ENCODE measurements around the gene WDR20.
"Not testable (repeated sequence)": the region's sequence is repeated elsewhere in the genome, so short reads cannot be mapped to it uniquely, and the experiment has no call there.

WDR20 gene

DNA sequence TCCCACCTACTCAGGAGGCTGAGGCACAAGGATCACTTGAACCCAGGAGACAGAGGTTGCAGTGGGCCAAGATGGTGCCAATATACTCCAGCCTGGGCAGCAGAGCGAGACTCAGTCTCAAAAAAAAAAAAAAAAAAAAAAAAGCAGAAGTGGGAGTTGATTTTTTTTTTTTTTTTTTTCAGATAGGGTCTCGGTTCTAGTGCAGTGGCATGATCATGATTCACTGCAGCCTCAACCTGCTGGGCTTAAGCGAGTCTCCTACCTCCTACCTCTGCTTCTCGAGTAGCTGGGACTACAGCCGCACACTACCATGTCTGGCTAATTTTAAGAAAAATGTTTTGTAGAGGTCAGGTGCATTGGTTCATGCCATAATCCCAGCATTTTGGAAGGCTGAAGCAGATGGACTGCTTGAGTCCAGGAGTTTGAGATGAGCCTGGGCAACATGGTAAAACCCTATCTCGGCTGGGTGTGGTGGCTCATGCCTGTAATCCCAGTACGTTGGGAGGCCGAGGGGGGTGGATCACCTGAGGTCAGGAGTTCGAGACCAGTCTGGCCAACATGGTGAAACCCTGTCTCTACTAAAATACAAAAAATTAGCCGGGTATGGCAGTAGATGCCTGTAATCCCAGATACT lies 36.5 kb upstream of the WDR20 start:
- no peak overlapping the region for H3K4me2 ChIP-seq

DNA sequence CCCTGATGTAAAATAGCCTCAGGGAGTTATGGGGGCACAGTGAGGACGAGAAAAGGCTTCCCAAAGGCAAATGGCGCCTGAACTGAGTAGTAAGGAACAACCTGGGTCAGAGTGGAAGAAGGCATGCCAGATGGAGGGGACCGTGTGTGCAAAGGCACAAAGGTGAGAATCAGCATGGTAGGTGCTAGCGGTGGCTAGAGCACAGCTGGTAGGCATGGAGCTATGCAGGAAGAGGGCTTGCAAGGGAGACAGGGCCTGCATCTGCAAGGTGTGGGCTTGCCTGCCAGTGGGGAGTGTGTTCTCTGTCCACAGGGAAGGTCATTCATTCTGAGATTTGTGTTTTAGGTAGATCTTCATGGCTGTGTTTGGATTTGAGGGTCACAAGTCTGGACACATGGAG lies 34.3 kb upstream of the WDR20 start:
- Histone ChIP-seq H3K4me1 (ENCODE audit: low read depth, poor library complexity, severe bottlenecking) (no peaks in the 10 kb centered on the region), H3K27ac (no peak overlapping the region), H3K4me3 (IDR thresholded peaks at IDR 0.05; ENCODE audit: insufficient read depth, low read depth, low read length) (no peak overlapping the region), H3K27me3 (ENCODE audit: insufficient read depth, low read depth) (no peaks in the 10 kb centered on the region), H2AFZ (ENCODE audit: low read depth) (no peak overlapping the region), H3K4me2 (no peak overlapping the region), H3K79me2 (ENCODE audit: insufficient read depth, low read depth) (no peaks in the 10 kb centered on the region), H4K20me1 (ENCODE audit: insufficient read depth) (no peaks in the 10 kb centered on the region), H3K36me3 (ENCODE audit: insufficient read depth) (no peaks in the 10 kb centered on the region), H3K9ac (no peak overlapping the region)
- TF ChIP-seq, protein P1, sequence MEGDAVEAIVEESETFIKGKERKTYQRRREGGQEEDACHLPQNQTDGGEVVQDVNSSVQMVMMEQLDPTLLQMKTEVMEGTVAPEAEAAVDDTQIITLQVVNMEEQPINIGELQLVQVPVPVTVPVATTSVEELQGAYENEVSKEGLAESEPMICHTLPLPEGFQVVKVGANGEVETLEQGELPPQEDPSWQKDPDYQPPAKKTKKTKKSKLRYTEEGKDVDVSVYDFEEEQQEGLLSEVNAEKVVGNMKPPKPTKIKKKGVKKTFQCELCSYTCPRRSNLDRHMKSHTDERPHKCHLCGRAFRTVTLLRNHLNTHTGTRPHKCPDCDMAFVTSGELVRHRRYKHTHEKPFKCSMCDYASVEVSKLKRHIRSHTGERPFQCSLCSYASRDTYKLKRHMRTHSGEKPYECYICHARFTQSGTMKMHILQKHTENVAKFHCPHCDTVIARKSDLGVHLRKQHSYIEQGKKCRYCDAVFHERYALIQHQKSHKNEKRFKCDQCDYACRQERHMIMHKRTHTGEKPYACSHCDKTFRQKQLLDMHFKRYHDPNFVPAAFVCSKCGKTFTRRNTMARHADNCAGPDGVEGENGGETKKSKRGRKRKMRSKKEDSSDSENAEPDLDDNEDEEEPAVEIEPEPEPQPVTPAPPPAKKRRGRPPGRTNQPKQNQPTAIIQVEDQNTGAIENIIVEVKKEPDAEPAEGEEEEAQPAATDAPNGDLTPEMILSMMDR (conservative IDR thresholded peaks at IDR 0.05; ENCODE audit: low read depth, low read length) = no peak

More for the DNA sequence above, 36.5 kb upstream of the WDR20 start:
- no peak overlapping the region for H3K27ac ChIP-seq
- H2AFZ ChIP-seq (ENCODE audit: low read depth) = no peak overlapping the region
- H4K20me1 ChIP-seq (ENCODE audit: insufficient read depth) = no peaks in the 10 kb centered on the region
- no peaks in the 10 kb centered on the region for H3K79me2 ChIP-seq (ENCODE audit: insufficient read depth, low read depth)
- TF ChIP-seq, protein P1 (conservative IDR thresholded peaks at IDR 0.05; ENCODE audit: low read depth, low read length) = no peak
- no peak overlapping the region for H3K4me3 ChIP-seq (IDR thresholded peaks at IDR 0.05; ENCODE audit: insufficient read depth, low read depth, low read length)
- H3K9ac ChIP-seq = no peak overlapping the region
- no peaks in the 10 kb centered on the region for H3K36me3 ChIP-seq (ENCODE audit: insufficient read depth)
- H3K27me3 ChIP-seq (ENCODE audit: insufficient read depth, low read depth) = no peaks in the 10 kb centered on the region
- H3K4me1 ChIP-seq (ENCODE audit: low read depth, poor library complexity, severe bottlenecking) = no peaks in the 10 kb centered on the region

DNA sequence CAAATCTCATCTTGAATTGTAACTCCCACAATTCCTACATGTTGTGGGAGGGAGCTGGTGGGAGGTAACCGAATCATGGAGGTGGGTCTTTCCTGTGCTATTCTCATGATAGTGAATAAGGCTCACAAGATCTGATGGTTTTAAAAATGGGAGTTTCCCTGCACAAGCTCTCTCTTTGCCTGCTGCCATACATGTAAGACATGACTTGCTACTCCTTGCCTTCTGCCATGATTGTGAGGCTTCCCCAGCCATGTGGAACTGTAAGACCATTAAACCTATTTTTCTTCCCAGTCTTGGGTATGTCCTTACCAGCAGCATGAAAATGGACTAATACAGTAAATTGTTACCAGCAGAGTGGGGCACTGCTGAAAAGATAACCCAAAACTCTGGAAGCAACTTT lies 30.4 kb upstream of the WDR20 start:
- not testable (repeated sequence) for H3K27me3 ChIP-seq (ENCODE audit: insufficient read depth, low read depth); H3K4me1 ChIP-seq (ENCODE audit: low read depth, poor library complexity, severe bottlenecking); H3K4me3 ChIP-seq (IDR thresholded peaks at IDR 0.05; ENCODE audit: insufficient read depth, low read depth, low read length); H3K9ac ChIP-seq; H3K79me2 ChIP-seq (ENCODE audit: insufficient read depth, low read depth); H3K36me3 ChIP-seq (ENCODE audit: insufficient read depth); H4K20me1 ChIP-seq (ENCODE audit: insufficient read depth); H3K4me2 ChIP-seq; H3K27ac ChIP-seq; H2AFZ ChIP-seq (ENCODE audit: low read depth)

DNA sequence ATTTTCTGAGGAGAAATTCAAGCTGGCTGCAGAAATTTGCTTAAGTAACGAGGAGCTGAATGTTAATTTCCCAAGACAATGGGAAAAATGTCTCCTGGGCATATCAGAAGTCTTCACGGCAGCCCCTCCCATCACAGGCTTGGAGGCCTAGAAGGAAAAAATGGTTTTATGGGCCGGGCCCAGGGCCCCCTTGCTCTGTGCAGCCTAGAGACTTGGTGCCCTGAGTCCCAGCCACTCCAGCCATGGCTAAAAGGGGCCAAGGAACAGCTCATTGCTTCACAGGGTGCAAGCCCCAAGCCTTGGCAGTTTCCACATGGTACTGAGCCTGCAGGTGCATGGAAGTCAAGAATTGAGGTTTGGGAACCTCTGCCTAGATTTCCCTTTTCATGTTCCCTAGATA lies 28.6 kb upstream of the WDR20 start:
- Histone ChIP-seq H3K36me3 (ENCODE audit: insufficient read depth) (no peaks in the 10 kb centered on the region), H3K4me2 (no peak overlapping the region), H3K27me3 (ENCODE audit: insufficient read depth, low read depth) (no peaks in the 10 kb centered on the region), H3K4me1 (ENCODE audit: low read depth, poor library complexity, severe bottlenecking) (no peaks in the 10 kb centered on the region), H4K20me1 (ENCODE audit: insufficient read depth) (no peaks in the 10 kb centered on the region), H3K9ac (no peak overlapping the region), H3K4me3 (IDR thresholded peaks at IDR 0.05; ENCODE audit: insufficient read depth, low read depth, low read length) (no peak overlapping the region), H3K79me2 (ENCODE audit: insufficient read depth, low read depth) (no peaks in the 10 kb centered on the region), H2AFZ (ENCODE audit: low read depth) (no peak overlapping the region), H3K27ac (no peak overlapping the region)
- TF ChIP-seq, protein P1 (conservative IDR thresholded peaks at IDR 0.05; ENCODE audit: low read depth, low read length) = no peak

DNA sequence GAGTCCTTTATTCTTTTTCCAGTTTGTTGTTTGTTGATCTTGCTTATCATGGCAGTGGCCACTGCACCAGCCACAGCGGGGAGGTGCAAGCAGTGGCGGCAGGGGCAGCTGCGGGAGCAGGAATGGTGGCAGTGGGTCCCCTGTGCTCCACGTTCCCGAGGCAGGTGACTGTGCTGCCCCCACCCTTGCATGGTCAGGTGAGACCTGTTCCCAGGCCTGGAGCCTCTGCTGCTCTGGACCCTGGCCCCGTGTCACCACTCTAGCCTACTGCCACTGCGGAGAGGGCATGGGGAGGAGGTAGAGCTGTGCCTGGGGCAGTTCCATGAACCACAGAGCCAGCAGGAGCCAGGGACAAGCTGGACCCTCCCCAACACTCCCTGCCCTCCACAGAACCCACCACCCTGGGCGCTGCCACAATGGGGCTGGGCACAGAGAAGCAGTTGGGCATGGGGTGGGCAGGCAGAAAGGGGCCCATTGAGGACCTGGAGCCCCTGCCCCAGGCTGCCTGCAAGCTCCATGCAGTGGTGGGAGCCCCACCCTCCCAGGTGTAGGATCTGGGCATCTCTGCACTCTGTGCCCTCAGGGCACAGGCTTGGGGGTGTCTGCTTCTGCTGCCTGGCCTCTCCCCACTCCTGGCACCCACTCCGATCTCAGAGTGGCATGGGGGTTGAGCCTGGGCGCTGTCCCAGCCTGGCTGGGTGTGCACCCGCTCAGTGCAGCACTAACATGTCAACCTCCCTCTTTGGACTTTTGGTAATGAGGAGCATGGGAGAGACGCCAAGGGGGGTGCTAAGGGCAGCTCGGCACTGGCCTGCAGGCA lies 23.1 kb upstream of the WDR20 start:
- TF ChIP-seq, protein P1 (conservative IDR thresholded peaks at IDR 0.05; ENCODE audit: low read depth, low read length) = no peak
- Histone ChIP-seq H3K36me3 (ENCODE audit: insufficient read depth) (no peaks in the 10 kb centered on the region), H3K27me3 (ENCODE audit: insufficient read depth, low read depth) (no peaks in the 10 kb centered on the region), H3K4me3 (IDR thresholded peaks at IDR 0.05; ENCODE audit: insufficient read depth, low read depth, low read length) (no peak overlapping the region), H3K4me2 (no peak overlapping the region), H3K9ac (no peak overlapping the region), H4K20me1 (ENCODE audit: insufficient read depth) (no peaks in the 10 kb centered on the region), H2AFZ (ENCODE audit: low read depth) (no peak overlapping the region), H3K79me2 (ENCODE audit: insufficient read depth, low read depth) (no peaks in the 10 kb centered on the region), H3K4me1 (ENCODE audit: low read depth, poor library complexity, severe bottlenecking) (no peaks in the 10 kb centered on the region), H3K27ac (no peak overlapping the region)

Data from KMS-11 (cell line).